RPMI7951 (cell line): Measurements from ENCODE around the gene MAP3K5. TPM values are rescaled to one million over a fixed set of nuclear protein-coding genes. Genes with fewer than 3 reads are reported as not detected.
A peak's percentile ranks its signal among the peaks of the same experiment; 100 is the strongest.
"Not testable (repeated sequence)": the region's sequence is repeated elsewhere in the genome, so short reads cannot be mapped to it uniquely, and the experiment has no call there.

Experiments used
- DNase-seq: peaks from one replicate; pipeline ENCODE4 v3.0.0-alpha.2; 2012; ENCODE audit warnings: low read depth
- total RNA-seq: library from RNA; depleted of rRNA; stranded (reverse); fragments of >200 nt; shearing (Covaris generic); gene quantifications from 2 replicates; pipeline ENCODE4 v1.2.3, GENCODE V29; 2014

Gene MAP3K5
- total RNA-seq, 1 experiment from 2014 or later: 6.2 TPM

DNA sequence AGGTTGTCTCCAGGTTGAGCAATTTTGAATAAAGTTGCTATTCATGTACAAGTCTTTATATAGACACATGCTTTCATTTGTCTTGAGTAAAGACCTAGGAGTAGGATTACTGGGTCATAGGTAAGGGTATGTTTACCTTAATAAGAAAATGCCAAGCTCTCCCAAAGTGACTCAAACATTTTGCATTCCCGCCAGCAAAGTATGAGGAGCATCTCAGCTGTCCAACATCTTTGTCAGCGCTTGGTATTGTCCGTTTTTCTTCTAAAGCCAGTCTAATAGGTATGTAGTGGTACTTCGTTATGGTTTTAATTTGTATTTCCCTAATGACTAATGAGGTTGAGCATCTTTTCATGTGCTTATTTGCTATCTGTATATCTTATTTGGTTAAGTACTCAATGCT is 67.2 kb downstream of the MAP3K5 start:
- no peak for DNase-seq

DNA sequence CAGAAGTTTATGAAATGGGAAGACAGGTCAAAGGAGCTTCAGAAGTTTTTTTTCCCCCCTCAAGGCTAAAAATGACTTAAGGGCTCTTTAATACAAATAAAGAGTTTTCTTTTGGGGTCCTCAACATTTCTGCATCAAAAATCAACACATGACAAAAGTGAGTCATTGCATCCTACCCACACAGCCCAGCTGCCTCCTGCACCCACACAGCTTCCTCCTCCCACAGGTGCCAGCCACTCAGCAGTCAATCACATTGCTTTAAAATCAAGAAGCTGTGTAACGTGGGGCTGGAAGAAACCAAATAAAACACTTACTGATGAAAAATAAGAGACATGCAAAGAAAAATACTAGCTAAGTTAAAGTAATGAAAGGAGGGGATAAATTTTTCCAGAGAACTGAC is 68.5 kb downstream of the MAP3K5 start:
- peak; percentile 28 for DNase-seq

DNA sequence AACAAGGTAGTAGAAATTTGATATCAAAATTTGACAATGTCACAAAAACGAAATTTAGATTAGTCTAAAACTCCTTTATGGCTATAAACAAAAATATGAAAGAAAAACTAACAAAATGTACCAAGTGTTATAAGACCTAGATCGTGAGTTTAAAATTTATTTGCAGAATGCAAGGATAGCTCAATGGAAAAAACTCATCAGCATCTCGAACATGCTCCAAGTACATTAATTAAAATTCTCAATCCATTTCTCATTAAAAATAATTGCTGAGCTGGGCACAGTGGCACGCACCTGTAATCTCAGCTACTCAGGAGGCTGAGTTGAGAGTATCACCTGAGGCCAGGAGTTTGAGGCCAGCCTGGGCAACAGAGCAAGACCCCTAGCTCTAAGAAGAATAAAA is 70.8 kb downstream of the MAP3K5 start:
- no peak for DNase-seq

DNA sequence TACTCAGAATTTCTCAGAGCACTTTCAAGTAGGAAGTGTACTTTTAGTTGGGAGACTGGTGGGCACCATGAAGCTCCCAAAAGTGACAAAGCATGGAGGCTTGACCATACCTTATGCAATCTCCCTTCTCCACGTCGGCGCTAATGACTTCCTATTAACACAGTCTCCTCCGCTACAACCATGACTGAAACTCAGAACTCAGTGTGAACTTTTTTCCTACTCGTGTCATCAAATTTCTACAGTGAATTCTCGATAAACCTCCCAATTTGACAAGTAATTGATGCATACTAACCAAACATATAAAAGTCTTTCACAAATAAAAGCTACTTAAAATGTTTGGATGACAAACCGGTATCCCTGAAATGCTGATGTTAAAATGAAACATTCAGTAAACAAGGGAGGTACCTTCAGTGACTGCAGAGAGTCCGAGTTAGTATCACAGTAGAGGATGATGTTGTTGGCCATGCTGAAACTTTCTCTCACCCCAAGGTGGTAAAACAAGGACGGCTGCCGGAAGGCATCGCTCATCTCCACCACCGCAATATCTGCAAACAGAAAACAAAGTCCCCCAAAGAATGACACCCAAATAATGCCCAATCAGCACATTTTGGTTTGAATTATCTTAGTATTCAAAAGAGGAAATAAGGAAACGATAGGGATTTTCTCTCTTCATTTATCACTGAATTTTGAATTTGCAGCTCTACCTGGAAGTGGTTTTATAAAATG is 72.1 kb downstream of the MAP3K5 start:
- no peak for DNase-seq

DNA sequence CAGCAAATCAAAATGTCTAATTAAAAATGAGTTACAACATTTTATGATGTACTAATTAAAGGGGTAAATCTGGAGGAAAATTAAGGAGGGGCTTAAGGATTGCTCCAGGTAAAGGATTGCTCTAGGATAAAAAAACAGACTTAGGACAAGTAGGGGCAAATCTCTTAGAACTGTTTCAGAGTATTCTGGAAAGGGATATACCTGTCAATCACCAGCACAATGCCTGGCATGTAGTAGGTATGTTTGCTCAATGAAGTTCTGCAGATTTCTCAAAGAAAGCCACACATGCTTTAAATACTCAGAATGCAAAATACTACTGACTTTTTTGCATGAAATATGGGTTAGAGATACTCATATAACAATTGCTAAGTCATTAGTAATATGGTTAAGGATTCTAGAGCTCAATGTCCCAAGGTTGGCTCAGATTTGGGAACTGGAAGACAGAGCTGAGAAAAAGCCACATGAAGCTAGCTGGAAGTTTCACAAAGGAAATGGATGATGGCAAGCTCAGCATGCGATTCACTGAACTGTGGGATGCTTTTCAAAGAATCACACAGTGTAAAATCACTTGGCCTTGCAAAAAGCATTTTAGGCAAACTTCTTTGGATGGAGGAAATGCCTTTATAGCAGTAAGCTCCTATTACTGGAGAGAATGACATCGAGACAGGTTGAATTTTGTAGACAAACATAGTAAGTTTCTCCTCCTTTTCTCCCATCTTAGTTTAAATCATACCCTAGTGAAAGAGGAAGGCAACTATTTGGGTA is 72.8 kb downstream of the MAP3K5 start:
- no peak for DNase-seq

DNA sequence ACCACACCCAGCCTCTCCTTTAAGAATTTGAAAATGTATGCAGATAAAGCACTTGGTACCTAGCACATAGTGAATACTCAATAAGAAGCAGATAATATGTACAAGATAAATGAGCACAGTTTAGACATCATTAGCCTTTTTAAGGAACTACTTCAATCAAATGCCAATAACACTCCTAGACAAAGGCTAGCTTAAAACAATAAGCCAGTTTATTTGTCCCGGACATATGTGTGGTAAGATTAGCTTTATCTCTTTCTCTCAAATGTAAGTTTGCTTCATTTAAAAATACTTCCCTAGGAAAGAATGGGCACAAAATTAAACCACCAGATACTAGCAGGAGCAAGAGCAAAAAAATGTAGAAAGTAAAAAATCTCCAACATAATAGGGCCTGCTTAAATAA is 73.8 kb downstream of the MAP3K5 start:
- DNase-seq: no peak

DNA sequence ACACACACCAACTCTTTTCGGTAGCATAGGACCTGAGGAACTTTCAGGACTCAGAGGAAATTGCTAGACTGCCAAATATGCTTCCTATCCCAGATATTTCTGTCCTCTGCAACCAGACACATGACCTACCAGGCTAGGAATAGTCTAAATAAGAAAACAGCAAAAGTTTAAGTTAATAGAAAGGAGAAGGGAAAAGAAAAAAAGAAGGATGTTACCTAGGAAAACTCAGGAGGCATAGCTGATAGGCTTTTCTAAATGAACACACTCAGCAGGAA is 74.6 kb downstream of the MAP3K5 start:
- DNase-seq: no peak

DNA sequence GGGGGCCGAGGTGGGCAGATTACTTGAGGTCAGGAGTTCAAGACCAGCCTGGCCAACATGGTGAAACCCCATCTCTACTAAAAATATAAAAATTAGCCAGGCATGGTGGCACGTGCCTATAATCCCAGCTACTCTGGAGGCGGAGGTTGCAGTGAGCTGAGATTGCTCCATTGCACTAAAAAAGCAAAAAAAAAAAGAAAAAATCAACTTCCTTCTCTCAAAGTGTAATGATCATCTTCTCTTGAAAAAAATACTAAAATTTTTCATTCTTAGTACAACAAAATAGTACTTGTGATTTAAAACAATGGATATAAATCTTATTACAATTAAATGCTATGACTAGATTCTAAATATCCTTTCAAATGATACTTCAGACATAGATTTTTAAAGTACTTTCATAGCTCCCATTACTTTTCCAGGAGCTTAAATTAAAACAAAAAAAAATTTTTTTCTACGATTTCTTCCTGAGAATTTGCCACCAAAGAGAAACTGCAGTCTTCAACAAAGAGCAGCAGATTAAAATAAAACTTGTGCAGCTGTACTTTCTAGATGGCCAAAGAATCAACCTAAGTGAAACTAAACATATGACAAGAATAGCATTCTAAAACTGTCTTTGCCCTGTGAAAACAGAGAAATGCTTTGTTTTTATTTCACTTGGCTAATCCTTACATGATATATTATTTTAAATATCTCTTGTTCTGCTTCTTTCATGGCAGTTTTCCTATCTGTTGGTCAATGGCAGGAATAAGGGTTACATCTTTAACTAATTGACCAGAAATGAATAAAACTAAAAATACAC is 75.2 kb downstream of the MAP3K5 start:
- DNase-seq: no peak

DNA sequence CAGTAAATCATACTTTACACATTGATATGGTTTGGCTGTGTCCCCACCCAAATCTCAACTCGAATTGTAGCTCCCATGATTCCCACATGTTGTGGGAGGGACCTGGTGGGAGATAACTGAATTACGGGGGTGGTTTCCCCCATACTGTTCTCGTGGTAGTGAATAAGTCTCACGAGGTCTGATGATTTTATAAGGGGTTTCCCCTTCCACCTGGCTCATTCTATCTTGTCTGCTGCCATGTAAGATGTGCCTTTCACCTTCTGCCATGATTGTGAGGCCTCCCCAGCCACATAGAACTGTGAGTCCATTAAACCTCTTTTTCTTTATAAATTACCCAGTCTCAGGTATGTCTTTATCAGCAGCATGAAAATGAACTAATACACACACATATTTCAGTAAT is 79.6 kb downstream of the MAP3K5 start:
- not testable (repeated sequence) for DNase-seq

DNA sequence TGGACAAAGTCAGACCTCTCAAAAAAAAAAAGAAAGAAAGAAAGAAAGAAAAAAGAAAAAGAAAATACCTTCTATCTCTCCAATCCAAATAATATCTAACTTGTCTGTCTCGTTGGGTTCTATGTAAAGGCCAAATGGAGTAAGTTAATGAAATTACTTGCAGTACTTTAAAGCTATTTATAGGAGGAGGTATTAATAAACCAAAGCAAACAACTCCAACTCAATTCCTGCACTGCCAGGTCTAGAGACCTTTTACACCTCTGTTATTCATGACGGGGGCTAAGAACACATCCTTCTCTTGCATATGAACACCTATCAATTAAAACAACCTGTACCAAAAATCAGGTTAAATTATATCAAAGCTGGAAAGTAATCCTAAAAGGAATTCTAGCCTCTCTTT is 80.6 kb downstream of the MAP3K5 start:
- no peak for DNase-seq

DNA sequence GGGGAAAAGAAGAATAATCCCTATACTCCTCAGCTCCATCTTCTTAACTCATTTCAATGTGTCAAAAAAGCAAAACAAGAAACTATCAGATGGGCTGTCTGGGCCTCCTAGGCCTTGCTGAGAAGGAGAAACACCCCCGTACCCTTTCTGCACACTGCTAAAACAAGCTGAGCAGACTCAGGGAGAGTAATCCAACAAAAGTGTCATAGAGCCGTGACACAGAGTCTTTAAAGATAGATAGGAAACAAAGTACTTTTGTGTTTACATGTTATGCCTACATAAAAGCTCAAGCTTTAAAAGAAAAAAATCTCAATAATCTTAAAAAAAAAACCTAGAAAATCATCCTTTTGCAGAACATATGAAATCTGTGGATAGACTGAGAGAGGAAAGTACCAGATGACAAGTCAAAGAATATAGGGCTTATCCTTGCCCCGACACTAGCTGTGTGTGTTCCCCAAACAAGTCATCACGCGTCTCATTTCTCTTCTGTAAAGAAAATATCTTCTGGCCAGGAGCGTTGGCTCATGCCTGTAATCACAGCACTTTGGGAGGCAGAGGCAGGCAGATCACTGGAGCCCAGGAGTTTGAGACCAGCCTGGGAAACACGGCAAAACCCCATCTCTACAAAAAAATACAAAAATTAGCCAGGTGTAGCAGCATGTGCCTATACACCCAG is 81.3 kb downstream of the MAP3K5 start:
- DNase-seq: no peak

DNA sequence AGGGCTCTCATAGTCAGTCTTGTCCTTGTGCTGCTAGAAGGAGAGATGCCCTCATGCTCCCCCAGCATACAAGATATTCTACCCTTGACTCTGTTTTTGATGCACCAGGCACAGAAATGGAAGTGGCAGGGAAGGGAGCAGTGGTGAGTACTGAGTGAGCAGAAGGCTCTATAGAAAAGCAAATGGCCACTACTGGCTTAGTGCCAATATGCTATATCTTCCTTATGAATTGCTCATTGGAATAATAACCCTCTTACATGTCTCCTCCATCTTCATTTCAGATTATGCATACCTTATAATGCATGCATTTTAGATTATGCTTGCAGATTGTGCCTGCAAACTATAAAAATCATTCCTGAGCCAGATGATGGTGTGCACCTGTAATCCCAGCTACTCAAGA is 82.8 kb downstream of the MAP3K5 start:
- no peak for DNase-seq

DNA sequence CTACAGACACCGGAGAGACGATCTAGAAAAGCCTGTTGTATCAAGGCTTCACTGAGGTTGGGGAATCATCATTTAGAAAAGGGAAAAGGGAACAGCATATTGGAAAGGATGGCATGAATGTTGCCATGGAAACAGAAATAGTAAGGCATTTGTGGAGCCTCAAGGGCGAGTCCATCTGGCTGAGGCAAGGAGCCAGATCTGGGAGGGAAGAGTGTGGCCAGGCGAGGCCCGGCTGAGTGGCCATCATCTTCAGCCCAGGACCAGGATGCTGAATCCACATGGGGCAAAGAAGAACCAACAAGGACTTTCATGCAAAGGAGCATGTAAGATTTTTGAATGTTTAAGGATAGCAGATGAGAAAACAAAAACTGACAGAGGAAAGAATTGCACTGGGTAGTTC is 85.8 kb downstream of the MAP3K5 start:
- DNase-seq: peak; percentile 28

DNA sequence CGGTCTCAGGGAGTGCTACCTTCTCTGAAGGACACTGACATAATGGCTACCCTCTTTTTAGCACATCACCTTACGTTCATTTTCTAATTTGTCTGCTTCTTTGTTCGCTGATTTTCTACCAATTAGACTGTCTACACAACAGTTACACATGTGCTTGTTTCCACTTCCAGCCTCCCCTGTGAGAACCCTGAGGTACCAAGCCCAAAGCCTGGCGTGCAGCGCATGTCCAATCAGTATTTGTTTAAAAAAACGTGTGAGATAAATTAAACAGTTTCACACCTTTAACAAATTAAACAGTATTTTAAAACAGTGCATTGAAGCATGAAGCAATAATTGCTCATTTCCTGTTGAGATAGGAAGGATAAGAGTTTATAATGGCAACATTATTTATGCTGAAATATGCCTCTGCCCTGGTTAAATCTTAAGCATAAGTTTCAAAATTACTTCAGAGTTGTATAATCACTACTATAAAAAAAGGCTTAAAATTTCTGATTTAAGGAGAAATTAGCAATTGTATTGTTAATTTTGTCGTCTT is 88.9 kb downstream of the MAP3K5 start:
- DNase-seq: no peak

DNA sequence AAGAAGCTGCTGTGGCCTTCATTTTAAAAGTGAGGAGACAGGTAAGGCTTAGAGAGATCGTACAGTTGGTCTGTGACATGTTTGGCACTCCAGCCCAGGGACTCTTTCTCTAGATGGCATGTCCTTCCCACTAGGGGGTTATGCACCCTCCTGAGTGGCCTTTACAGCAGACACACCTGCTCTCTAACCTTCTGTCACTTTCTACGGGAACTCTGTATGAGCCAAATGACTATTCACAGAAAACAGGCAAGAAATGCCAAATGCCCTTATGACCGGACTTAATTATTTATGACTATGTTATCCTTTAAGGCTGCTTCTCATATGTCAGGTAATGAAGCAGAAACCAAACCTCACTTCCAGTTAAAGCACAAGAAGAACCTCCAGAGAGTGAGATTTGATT is 91.2 kb downstream of the MAP3K5 start:
- no peak for DNase-seq

DNA sequence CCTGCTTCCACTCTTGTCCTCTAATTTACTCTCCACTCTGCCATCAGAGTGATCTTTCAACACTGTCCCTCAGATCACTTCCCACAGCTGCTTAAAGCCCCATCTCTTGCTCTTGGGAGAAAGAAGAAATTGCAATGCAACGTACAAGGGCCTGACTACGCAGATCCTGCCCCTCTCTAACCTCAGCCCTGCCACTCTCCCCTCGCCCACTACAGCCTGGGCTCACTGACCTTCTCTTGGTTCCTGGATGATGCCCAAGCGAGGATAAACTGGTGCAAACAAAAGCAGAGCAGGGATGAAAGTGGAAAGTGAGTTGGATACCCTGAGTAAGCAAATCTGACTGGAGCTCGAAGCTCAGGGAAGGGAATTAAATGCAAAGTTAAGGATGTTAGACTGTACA is 92.9 kb downstream of the MAP3K5 start:
- DNase-seq: no peak

DNA sequence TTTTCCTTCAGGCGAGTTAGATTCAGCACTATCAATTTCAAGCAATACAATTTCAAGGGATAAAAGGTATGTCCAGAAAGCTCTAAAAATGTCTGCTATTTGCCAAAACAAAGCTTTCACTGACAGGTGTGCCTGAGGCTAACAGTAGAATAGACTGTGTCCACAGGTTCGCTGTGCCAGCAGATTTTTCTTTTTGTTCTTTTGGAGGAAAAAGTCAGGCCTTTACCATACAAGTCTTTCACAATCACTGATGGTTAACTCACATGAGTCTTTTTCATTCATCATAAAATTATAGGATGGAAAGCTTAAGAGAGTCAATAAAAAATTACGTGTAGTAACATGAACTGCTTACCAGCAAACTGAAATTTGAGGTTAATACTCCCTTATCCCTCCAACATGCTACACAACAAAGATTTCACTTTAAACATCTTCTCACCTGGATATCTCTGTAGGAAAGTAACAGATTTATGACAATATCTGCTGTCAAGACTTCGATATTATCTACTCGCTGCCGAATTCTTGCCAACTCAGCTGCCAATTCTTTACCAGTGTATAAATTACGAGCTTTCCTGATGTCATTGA is 95.4 kb downstream of the MAP3K5 start:
- DNase-seq: no peak

DNA sequence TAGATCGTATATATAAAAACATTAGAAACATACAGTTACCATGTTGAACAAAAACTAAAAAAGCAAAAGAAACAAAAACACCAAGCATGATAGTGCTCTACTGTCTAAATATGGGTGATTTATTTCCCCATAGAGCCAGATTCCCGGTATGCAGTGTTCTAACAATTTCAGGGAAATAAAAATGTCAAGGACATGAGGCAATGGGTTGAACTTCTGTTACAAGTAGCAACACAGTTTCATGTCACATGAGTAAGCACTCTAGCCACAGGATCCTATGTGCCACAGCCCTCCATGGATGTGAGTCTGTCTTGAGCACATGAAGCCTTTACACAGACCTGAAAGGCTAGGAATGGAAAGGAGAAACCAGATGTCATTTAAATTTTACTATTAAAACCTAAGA is 96.0 kb downstream of the MAP3K5 start:
- no peak for DNase-seq

DNA sequence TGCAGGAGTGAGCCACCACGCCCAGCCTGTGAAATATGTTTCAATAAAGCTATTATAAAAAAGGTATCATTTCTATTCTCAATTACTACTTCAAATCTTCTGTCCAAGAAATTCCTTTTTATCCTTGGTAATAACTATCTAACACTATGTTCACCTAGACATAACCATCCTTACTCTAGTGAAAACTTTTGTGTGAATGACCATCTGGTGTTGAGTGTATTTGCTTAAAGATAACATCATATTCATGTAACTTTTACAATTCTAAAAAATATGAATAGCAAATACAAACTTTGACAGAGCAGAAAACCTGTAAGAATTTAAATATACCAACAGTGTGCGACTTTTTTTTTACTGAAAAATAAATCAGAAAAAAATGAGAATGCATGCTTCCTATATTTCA is 96.9 kb downstream of the MAP3K5 start:
- DNase-seq: no peak

DNA sequence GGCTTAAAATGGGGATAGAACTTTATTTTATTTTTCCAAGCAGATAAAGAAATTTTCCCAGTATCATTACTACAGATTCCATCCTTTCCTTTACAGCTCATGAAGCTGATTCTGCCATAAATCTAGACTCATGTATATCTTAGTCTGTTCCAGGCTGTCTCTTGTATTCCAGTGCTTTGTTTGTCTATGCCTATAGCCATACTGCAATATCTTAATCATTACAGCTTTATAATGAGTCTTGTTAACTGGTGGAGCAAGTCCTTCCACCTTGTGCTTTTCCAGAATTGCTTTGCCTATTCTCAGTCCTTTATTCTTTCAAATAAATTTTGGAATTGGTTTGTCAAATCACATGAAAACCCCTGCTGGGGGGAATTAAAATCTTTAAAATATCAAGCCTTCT is 99.2 kb downstream of the MAP3K5 start:
- DNase-seq: no peak

DNA sequence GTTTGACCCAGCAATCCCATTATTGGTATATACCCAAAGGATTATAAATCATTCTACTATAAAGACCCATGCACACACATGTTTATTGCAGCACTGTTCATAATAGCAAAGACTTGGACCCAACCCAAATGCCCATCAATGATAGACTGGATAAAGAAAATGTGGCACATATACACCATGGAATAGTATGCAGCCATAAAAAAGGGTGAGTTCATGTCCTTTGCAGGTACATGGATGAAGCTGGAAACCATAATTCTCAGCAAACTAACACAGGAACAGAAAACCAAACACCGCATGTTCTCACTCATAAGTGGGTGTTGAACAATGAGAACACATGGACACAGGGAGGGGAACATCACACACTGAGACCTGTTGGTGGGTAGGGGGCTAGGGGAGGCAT is 104.4 kb downstream of the MAP3K5 start:
- not testable (repeated sequence) for DNase-seq
